ENCODE results near the gene FBLN2. TPM values are rescaled to one million over a fixed set of nuclear protein-coding genes. Genes with fewer than 3 reads are reported as not detected.

The FBLN2 gene
- total RNA-seq, 2 donors from 2014 or later, result 12.8 to 318 TPM

- Histone ChIP-seq H3K4me3 (no peak overlapping the region), H3K9me3 (no peaks in the 10 kb centered on the region), H3K27me3 (replicated peaks; ENCODE audit: insufficient read depth) (no peaks in the 10 kb centered on the region), H3K4me1 (replicated peaks) (no peaks in the 10 kb centered on the region), H3K27ac (no peak overlapping the region), H3K36me3 (no peaks in the 10 kb centered on the region)
- 72% methylated on average over 11 of the region's 11 CpGs for WGBS
- intact Hi-C loops (cut with DNase I), result no loop called here
- TF ChIP-seq POLR2AphosphoS5 (IDR thresholded peaks at IDR 0.05), result no peak
- TF ChIP-seq CTCF (IDR thresholded peaks at IDR 0.05), result no peak
- no peak for TF ChIP-seq POLR2A (IDR thresholded peaks at IDR 0.05)
- no peak for DNase-seq (ENCODE audit: low spot score)
Measured at GRCh38 chr3:13599887-13600450, 51.0 kb downstream of the FBLN2 start.

- Histone ChIP-seq H3K4me3 (no peak overlapping the region), H3K36me3 (no peaks in the 10 kb centered on the region), H3K4me1 (replicated peaks) (no peaks in the 10 kb centered on the region), H3K27ac (no peak overlapping the region), H3K9me3 (no peaks in the 10 kb centered on the region), H3K27me3 (replicated peaks; ENCODE audit: insufficient read depth) (no peaks in the 10 kb centered on the region)
- WGBS, result 69% methylated on average over 9 of the region's 9 CpGs
- no peak for TF ChIP-seq POLR2A (IDR thresholded peaks at IDR 0.05)
- TF ChIP-seq CTCF (IDR thresholded peaks at IDR 0.05), result no peak
- TF ChIP-seq POLR2AphosphoS5 (IDR thresholded peaks at IDR 0.05), result no peak
- intact Hi-C loops (cut with DNase I), result no loop called here
- DNase-seq (ENCODE audit: low spot score), result no peak
Measured at GRCh38 chr3:13600950-13601691, 52.2 kb downstream of the FBLN2 start.

- Histone ChIP-seq H3K27me3 (replicated peaks; ENCODE audit: insufficient read depth) (no peaks in the 10 kb centered on the region), H3K4me1 (replicated peaks) (no peaks in the 10 kb centered on the region), H3K27ac (no peak overlapping the region), H3K36me3 (no peaks in the 10 kb centered on the region), H3K4me3 (no peak overlapping the region), H3K9me3 (no peaks in the 10 kb centered on the region)
- no peak for DNase-seq (ENCODE audit: low spot score)
- intact Hi-C loops (cut with DNase I), result no loop called here
- TF ChIP-seq POLR2AphosphoS5 (IDR thresholded peaks at IDR 0.05), result no peak
- TF ChIP-seq CTCF (IDR thresholded peaks at IDR 0.05), result no peak
- TF ChIP-seq POLR2A (IDR thresholded peaks at IDR 0.05), result no peak
Measured at GRCh38 chr3:13601692-13602080, 52.8 kb downstream of the FBLN2 start.

GRCh38 chr3:13605555-13605954 lies 56.6 kb downstream of the FBLN2 start:
- H3K27ac ChIP-seq, result no peak overlapping the region
- 96% methylated on average over 6 of the region's 6 CpGs for WGBS
- no peak for DNase-seq (ENCODE audit: low spot score)

GRCh38 chr3:13607821-13608597 lies 59.1 kb downstream of the FBLN2 start:
- Histone ChIP-seq H3K36me3 (no peaks in the 10 kb centered on the region), H3K4me3 (no peak overlapping the region), H3K27me3 (replicated peaks; ENCODE audit: insufficient read depth) (no peaks in the 10 kb centered on the region), H3K27ac (no peak overlapping the region), H3K9me3 (no peaks in the 10 kb centered on the region), H3K4me1 (replicated peaks) (no peaks in the 10 kb centered on the region)
- intact Hi-C loops (cut with DNase I), result no loop called here
- DNase-seq (ENCODE audit: low spot score), result no peak
- 93% methylated on average over 14 of the region's 14 CpGs for WGBS
- TF ChIP-seq CTCF (IDR thresholded peaks at IDR 0.05) (no peak), POLR2A (IDR thresholded peaks at IDR 0.05) (no peak), POLR2AphosphoS5 (IDR thresholded peaks at IDR 0.05) (no peak)

More at GRCh38 chr3:13605555-13605954, 56.6 kb downstream of the FBLN2 start:
- H3K9me3 ChIP-seq, result no peaks in the 10 kb centered on the region
- H3K36me3 ChIP-seq, result no peaks in the 10 kb centered on the region
- no peak overlapping the region for H3K4me3 ChIP-seq
- no peak for TF ChIP-seq POLR2AphosphoS5 (IDR thresholded peaks at IDR 0.05)
- TF ChIP-seq POLR2A (IDR thresholded peaks at IDR 0.05), result no peak
- H3K27me3 ChIP-seq (replicated peaks; ENCODE audit: insufficient read depth), result no peaks in the 10 kb centered on the region
- intact Hi-C loops (cut with DNase I), result no loop called here
- no peaks in the 10 kb centered on the region for H3K4me1 ChIP-seq (replicated peaks)
